K562 (cell line): ENCODE data around the gene KNCN. TPM values are rescaled to one million over a fixed set of nuclear protein-coding genes. Genes with fewer than 3 reads are reported as not detected.

Source experiments
- ARID2 ChIP-seq: fragments of 450-650 bp; IDR thresholded peaks from 2 replicates; pipeline ENCODE4 v1.6.1; 2017; ENCODE audit warnings: antibody characterized with exemption, mild to moderate bottlenecking
- CBX5 ChIP-seq: IDR thresholded peaks from 2 replicates; pipeline ENCODE4 v1.6.1; 2014; ENCODE audit warnings: low read depth, borderline replicate concordance
- CBX8 ChIP-seq: fragments of 200-600 bp; sonication (generic); IDR thresholded peaks from 2 replicates; pipeline ENCODE4 v1.6.1; 2012; ENCODE audit warnings: borderline replicate concordance, mixed run types, low read depth, mild to moderate bottlenecking, moderate library complexity, mixed read lengths, low read length, control low read depth, inconsistent platforms; ENCODE audit not compliant: poor library complexity, severe bottlenecking; ENCODE audit errors: extremely low read depth
- CEBPZ ChIP-seq: fragments of 150-350 bp; IDR thresholded peaks from 2 replicates; pipeline ENCODE4 v1.6.1; 2014; ENCODE audit warnings: low read depth, mild to moderate bottlenecking, low read length, borderline replicate concordance
- CREM ChIP-seq: IDR thresholded peaks from 2 replicates; pipeline ENCODE4 v1.6.1; 2014; ENCODE audit warnings: antibody characterized with exemption, low read depth
- DNMT1 ChIP-seq: fragments of 450-650 bp; IDR thresholded peaks from 2 replicates; pipeline ENCODE4 v1.6.1; 2016; ENCODE audit warnings: antibody characterized with exemption, mild to moderate bottlenecking
- ELK3 ChIP-seq: fragments of 450-650 bp; formaldehyde crosslinking; IDR thresholded peaks from 2 replicates; pipeline ENCODE4 v1.4.0; 2020; ENCODE audit warnings: mild to moderate bottlenecking
- FOS ChIP-seq: IDR thresholded peaks from 3 replicates; pipeline ENCODE4 v1.6.1; 2011; ENCODE audit not compliant: insufficient read length; ENCODE audit errors: extremely low read depth
- HBP1 ChIP-seq: fragments of 450-650 bp; formaldehyde crosslinking; IDR thresholded peaks from 2 replicates; pipeline ENCODE4 v1.4.0; 2022; ENCODE audit warnings: missing genetic modification characterization
- HDAC6 ChIP-seq: IDR thresholded peaks from 2 replicates; pipeline ENCODE4 v1.6.1; 2012; ENCODE audit warnings: low read depth, mild to moderate bottlenecking, control low read depth, inconsistent platforms, low read length, moderate library complexity
- HEY1 ChIP-seq: fragments of 250-450 bp; sonication (Bioruptor Pico); IDR thresholded peaks from 2 replicates; pipeline ENCODE4 v1.5.0; 2020; ENCODE audit warnings: mild to moderate bottlenecking, moderate library complexity, borderline replicate concordance
- HIVEP1 ChIP-seq: fragments of 250-450 bp; sonication (Bioruptor Pico); IDR thresholded peaks from 2 replicates; pipeline ENCODE4 v1.4.0; 2020; ENCODE audit warnings: mild to moderate bottlenecking
- HNRNPUL1 ChIP-seq: fragments of 200-400 bp; formaldehyde crosslinking; IDR thresholded peaks from 2 replicates; pipeline ENCODE4 v1.6.1; 2017; ENCODE audit warnings: low read length
- JUND ChIP-seq, 2 experiments: IDR thresholded peaks; 2 replicates in 1 of 2; 3 replicates in 1 of 2; pipeline ENCODE4 v1.6.1; 2011; ENCODE audit warnings: borderline replicate concordance in 2 of 2, low read depth in 2 of 2, low read length in 2 of 2, improper control_type of control experiment in 1 of 2, missing biosample characterization in 1 of 2, missing genetic modification characterization in 1 of 2, missing genetic modification reagents in 1 of 2
- L3MBTL2 ChIP-seq: fragments of 450-650 bp; IDR thresholded peaks from 2 replicates; pipeline ENCODE4 v1.6.1; 2016; ENCODE audit warnings: mild to moderate bottlenecking, moderate library complexity
- MEF2D ChIP-seq: conservative IDR thresholded peaks from 2 replicates; pipeline ENCODE4 v1.6.1; 2016; ENCODE audit warnings: low read depth, missing genetic modification characterization, missing compliant biosample characterization
- NCOA2 ChIP-seq, 2 experiments: fragments of 450-650 bp; IDR thresholded peaks; 2 replicates each; pipeline ENCODE4 v1.6.1; 2018; ENCODE audit warnings: mild to moderate bottlenecking in 2 of 2, moderate library complexity in 1 of 2; ENCODE audit not compliant: partially characterized antibody in 2 of 2
- SPI1 ChIP-seq: IDR thresholded peaks from 2 replicates; pipeline ENCODE4 v1.6.1; 2011; ENCODE audit warnings: low read depth, low read length, control low read depth, borderline replicate concordance
- TAF7 ChIP-seq: fragments of 450-650 bp; IDR thresholded peaks from 2 replicates; pipeline ENCODE4 v1.6.1; 2016; ENCODE audit warnings: missing genetic modification characterization, missing compliant biosample characterization
- TARDBP ChIP-seq: fragments of 450-650 bp; IDR thresholded peaks from 2 replicates; pipeline ENCODE4 v1.6.1; 2016
- ZNF282 ChIP-seq: sonication (generic); formaldehyde crosslinking; IDR thresholded peaks from 2 replicates; pipeline ENCODE4 v1.8.1; 2023; ENCODE audit warnings: missing genetic modification reagents
- ZNF395 ChIP-seq: fragments of 200-800 bp; sonication (Bioruptor generic); IDR thresholded peaks from 2 replicates; pipeline ENCODE4 v1.6.1; 2017; ENCODE audit warnings: missing genetic modification characterization, missing compliant biosample characterization
- ZNF766 ChIP-seq: fragments of 200-800 bp; sonication (Bioruptor generic); conservative IDR thresholded peaks from 2 replicates; pipeline ENCODE4 v1.6.1; 2016; ENCODE audit warnings: missing genetic modification characterization, missing compliant biosample characterization
- polyA plus RNA-seq, 8 experiments: library from polyadenylated mRNA; depleted of rRNA in 4 of 8; stranded (reverse) in 5 of 8; unstranded in 3 of 8; fragments of >200 nt; fragmentation: Nextera tagmentation in 2 of 8; fragmentation: Illumina TruSeq in 1 of 8; extraction: Ambion mirVana in 2 of 8; extraction: Trizol in 1 of 8; gene quantifications; 2 replicates each; pipeline versions ENCODE4 v1.2.1 to v1.2.3, GENCODE V29; 2011 to 2014; ENCODE audit warnings: inconsistent platforms in 1 of 8, missing spikeins in 1 of 8
- total RNA-seq, 7 experiments: library from RNA; depleted of rRNA in 6 of 7; stranded (reverse); fragments of >200 nt in 6 of 7; fragmentation: Illumina TruSeq in 2 of 7; extraction: Trizol in 2 of 7; gene quantifications; 2 replicates each; pipeline versions ENCODE4 v1.2.1 to v1.2.3, GENCODE V29; 2011 to 2021; ENCODE audit warnings: low replicate concordance in 1 of 7

Gene KNCN
- total and polyA plus RNA-seq, 9 of the 15 experiments (the other 6 are each of a cell fraction or from before 2014, with no cell fraction given) = not detected

GRCh38 chr1:46595127-46595526 is 43.7 kb upstream of the KNCN start (continued):
- TF ChIP-seq CEBPZ = no peak
- no peak for TF ChIP-seq ELK3 (CRISPR knock-in tag)
- peak; percentile 68 for TF ChIP-seq JUND (IDR thresholded peaks at IDR 0.05; ENCODE audit: borderline replicate concordance, low read depth, low read length)
- peak; percentile 23; the same call in 1 of the 3 replicates for TF ChIP-seq JUND (tag; IDR thresholded peaks at IDR 0.05; ENCODE audit: borderline replicate concordance, low read depth, low read length)
- TF ChIP-seq CBX8 = no peak
- TF ChIP-seq DNMT1 = no peak
- no peak for TF ChIP-seq TAF7 (tag)
- TF ChIP-seq HBP1 = no peak
- TF ChIP-seq NCOA2 (IDR thresholded peaks at IDR 0.05; ENCODE audit: partially characterized antibody in 2 of 2) = no peak
- TF ChIP-seq FOS = no peak
- TF ChIP-seq ZNF282 (CRISPR knock-in tag) = no peak
- peak; percentile 72 for TF ChIP-seq CREM
- TF ChIP-seq HIVEP1 (CRISPR knock-in tag) = no peak
- TF ChIP-seq TARDBP = no peak
- TF ChIP-seq L3MBTL2 = 0 out of 2 replicates have a peak, but pooled peaks have one; percentile 11
- 0 out of 2 replicates have a peak, but pooled peaks have one; percentile 33 for TF ChIP-seq SPI1
- TF ChIP-seq ARID2 = no peak
- TF ChIP-seq HDAC6 = no peak
- no peak for TF ChIP-seq HEY1
- no peak for TF ChIP-seq ZNF395 (CRISPR knock-in tag)
- TF ChIP-seq ZNF766 (CRISPR knock-in tag) = 0 out of 2 replicates have a peak, but pooled peaks have one; percentile 37
- no peak for TF ChIP-seq MEF2D
- TF ChIP-seq HNRNPUL1 = no peak
- TF ChIP-seq CBX5 = no peak
